GM18507 (cell line): Measurements from ENCODE around the gene CFAP73.

Source experiments
- DNase-seq: peaks from one replicate; pipeline ENCODE4 v3.0.0; 2011; ENCODE audit warnings: low read depth; ENCODE audit not compliant: insufficient read length; ENCODE audit errors: extremely low spot score
- FAIRE-seq: peaks from 2 replicates; lab custom pipeline; 2011; peaks lifted over from hg19 to GRCh38; lab: Jason Lieb, UNC

CFAP73 gene

GRCh38 chr12:113184900-113185179, 35.3 kb downstream of the CFAP73 start:
- DNase-seq (peak; percentile 74), FAIRE-seq (peak; percentile 89)

- DNase-seq (peak; percentile 54), FAIRE-seq (peak; percentile 76)
Observed at GRCh38 chr12:113185180-113186032, 35.9 kb downstream of the CFAP73 start, which contains the start of the genes DDX54 and RITA1. DDX54 (minus strand) TSS chr12:113185478; CDS start chr12:113185451, 27 bp downstream. RITA1 (plus strand) TSS chr12:113185721; CDS start chr12:113186747, 1,026 bp downstream.

DNA sequence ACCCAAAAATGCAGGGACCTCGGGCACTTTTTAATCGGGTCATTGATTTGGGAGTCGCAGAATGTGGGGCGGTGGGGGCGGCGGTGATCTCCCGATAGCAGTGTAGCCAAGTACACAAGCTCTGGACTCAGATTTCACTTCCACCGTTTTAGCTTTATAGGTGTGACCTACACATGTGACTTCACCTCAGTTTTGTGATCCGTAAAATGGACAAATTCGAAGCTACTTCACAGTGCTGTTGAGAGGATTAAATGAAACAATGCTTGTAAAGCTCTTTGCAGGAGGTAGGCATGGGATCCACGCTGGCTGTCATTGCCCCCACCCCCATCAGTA, 36.5 kb downstream of the CFAP73 start:
- FAIRE-seq (no peak), DNase-seq (no peak)

DNA sequence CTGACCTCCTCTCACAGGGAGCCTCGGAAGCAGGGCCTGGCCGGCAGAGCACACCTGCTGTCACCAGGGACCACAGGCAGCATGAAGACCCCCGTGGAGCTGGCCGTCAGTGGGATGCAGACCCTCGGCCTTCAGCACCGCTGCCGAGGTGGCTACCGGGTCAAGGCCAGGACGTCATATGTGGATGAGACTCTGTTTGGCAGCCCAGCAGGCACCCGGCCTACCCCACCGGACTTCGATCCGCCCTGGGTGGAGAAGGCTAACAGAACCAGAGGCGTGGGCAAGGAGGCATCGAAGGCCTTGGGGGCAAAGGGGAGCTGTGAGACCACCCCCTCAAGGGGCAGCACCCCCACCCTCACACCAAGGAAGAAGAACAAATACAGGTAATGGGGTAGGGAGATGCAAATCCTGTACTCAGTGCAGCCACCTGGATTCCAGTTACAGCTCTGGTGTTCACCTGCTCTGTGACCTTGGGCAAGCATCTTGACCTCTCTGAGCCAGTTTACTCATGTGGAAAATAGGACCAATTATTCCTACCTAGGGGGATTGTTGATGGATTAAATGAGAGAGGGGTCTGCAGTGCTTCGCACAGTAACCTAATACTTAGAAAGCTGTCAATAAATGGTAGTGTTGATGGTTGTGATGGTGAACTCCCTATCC, 37.3 kb downstream of the CFAP73 start:
- FAIRE-seq (no peak), DNase-seq (no peak)

GRCh38 chr12:113189361-113189760, 39.8 kb downstream of the CFAP73 start:
- FAIRE-seq: no peak
- no peak for DNase-seq

DNA sequence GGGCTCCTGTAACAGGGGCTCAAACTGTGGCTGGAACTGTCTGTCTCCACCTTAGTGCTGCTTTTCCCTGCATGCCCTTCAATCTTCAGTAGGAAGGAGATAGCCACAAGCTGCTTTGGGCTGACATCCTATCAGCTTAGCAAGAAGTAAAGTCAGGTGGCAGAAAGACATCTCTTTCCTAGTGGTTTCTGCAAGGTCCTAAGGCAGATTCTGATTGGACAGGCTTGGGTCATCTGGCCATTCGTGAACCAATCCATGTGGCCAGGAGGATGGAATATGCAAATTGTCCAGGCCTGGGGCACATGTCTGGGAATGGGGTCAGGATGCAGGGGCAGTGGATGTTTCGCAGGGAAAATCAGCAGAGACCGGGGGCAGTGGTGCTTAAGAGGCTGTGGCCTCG, 41.2 kb downstream of the CFAP73 start:
- FAIRE-seq (no peak), DNase-seq (no peak)

DNA sequence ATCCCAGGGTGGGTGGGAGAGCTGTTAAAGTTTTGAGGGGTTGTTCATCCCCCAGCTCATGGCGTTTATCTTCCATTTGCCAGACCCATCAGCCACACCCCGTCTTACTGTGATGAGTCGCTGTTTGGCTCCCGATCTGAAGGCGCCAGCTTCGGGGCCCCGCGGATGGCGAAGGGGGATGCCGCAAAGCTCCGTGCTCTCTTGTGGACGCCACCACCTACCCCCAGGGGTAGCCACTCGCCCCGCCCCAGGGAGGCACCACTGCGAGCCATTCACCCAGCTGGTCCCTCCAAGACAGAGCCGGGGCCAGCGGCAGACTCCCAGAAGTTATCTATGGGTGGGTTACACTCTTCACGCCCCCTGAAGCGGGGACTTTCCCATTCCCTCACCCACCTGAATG, 41.7 kb downstream of the CFAP73 start:
- FAIRE-seq: no peak
- no peak for DNase-seq

DNA sequence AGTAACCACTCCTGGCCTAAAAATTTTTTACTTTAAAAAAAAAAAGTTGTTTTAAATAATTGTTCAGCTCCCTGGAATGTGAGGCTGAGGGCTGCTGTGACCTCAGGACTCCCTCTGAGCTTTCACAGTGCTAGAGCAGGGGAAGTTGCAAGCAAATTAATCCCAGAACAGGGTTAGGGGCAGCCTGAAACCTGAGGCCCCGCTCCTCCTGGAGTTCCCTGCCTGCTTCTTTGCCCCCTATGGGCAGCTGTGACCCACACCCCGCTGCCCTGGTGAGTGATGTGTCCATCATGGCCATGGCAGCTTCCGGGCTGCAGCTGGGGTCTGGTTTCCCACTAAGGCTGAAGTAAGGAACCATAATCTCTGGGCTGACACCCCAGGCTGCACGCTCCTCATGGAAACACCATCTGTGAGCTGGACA, 45.5 kb downstream of the CFAP73 start:
- DNase-seq (no peak), FAIRE-seq (no peak)

DNA sequence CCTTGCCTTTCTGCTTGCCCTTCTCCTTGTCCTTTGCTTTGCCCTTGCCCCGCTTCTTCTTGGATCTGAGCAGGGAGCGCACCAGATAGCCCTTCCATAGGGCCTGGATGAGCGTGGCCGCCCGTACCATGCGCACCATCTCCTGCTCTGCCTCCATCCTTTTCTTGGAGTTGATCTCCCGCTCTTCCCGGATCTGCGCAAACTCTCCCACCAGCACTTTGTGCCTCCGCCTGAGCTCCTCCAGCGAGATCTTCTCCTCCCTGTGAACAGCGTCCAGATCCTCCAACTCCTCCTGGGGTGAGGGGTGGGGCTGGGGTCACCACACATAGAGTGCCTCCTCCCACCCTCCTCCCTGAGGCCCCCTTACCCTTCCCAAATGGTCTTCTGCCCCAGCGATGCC, 46.1 kb downstream of the CFAP73 start:
- FAIRE-seq: no peak

DNA sequence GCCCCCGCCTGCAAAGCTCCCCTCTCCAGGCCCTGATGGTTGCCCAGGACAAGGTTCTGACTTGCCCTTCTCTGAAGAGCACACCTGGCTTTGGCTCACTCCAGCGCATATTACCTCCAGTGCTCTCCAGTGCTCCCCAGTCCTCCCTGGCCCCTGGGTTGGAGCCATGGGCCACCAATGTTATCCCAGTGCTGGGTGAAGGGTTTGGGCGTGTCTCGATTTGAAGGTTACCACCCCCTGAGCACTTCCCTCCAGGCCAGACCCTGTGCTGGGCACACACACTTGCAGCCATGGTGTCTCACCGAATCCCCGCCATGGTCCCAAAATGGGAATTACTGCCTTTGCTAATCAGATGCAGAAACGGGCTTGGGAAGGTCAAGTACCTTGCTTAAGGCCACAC, 47.1 kb downstream of the CFAP73 start:
- FAIRE-seq (no peak), DNase-seq (no peak)

More for the DNA sequence above, 46.1 kb downstream of the CFAP73 start:
- DNase-seq: no peak

GRCh38 chr12:113196990-113197389, 47.5 kb downstream of the CFAP73 start:
- DNase-seq: peak; percentile 76
- peak; percentile 50 for FAIRE-seq

DNA sequence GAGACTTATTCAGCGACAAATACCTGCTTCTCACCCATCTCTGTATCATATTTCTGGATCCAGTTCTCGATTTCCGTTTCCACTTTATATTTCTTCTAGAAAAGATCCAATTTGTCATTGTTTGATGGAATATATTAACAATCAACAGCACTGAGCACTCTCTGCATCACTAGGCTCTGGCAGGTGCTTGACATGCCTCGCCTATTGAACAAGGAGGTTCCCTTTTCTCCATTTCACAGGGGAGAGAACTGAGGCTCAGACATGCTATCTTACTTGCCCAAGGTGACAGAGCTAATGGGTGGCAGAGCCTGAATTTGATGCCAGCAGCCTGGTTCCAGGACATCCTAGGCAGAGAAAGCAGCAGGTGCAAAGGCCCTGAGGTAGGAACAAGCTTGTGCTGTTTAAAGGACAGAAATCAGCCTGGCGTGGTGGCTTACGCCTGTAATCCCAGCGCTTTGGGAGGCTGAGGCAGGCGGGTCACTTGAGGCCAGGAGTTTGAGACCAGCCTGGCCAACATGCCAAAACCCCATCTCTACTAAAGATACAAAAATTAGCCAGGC, 48.1 kb downstream of the CFAP73 start:
- FAIRE-seq (no peak), DNase-seq (no peak)

DNA sequence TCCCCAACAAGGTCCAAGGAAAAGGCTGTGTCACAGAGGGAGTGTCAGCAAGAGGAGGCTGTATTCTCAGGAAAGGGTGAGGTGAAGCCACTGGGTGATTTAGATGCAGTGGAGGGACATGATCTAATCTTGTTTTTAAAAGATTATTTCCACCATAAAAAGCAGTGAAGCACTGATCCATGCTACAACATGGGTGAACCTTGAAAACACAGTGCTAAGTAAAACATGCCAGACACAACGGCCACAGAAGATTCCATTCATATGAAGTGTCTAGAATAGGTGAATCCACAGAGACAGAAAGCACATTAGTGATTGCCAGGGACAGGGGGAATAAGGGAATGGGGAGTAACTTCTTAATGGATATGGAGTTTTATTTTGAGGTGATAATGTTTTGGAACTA, 48.8 kb downstream of the CFAP73 start:
- FAIRE-seq (no peak), DNase-seq (no peak)

- no peak for DNase-seq
- FAIRE-seq: no peak
Observed at GRCh38 chr12:113200021-113200797, 50.7 kb downstream of the CFAP73 start.

GRCh38 chr12:113201187-113202177, 52.0 kb downstream of the CFAP73 start:
- DNase-seq: no peak
- no peak for FAIRE-seq

DNA sequence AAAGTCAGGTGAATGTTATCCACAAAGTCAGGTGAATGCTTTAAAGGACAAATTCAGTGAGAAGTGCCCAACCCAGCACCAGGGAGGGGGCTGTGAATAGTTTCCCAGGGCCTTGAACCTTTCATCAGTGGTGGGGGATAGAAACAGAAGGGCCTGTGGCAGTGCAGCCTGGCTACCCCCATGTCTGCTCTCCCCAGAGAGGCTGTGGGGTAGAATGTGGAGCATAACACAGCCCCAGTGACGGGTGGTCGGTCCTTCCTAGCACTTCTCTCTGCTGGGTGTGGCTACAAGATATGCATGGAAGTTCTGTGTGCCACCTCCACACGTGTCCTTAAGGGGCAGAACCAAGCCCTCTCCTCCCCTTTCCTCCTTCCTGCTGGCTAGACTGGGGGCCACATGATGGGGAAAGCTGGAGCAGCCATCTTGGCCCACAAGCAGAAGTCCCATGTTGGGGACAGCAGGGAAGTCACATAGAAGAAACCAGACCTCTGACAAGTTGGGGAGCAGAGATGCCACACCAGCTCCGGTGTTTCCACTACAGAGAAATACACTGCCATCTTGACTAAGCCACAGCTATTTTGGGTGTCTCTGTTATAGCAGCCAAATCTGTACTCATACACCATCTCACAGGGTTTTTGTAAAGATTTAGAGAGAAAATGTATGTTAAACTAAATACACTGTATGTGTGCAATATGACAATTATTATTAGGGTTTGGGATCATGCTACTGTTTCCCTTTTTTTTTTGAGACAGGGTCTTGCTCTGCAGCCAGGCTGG, 53.0 kb downstream of the CFAP73 start:
- FAIRE-seq (no peak), DNase-seq (no peak)

GRCh38 chr12:113203852-113204760, 54.6 kb downstream of the CFAP73 start:
- FAIRE-seq (peak; percentile 35), DNase-seq (no peak)
